ENCODE measurements around the gene XPNPEP2.

XPNPEP2 gene, protein sequence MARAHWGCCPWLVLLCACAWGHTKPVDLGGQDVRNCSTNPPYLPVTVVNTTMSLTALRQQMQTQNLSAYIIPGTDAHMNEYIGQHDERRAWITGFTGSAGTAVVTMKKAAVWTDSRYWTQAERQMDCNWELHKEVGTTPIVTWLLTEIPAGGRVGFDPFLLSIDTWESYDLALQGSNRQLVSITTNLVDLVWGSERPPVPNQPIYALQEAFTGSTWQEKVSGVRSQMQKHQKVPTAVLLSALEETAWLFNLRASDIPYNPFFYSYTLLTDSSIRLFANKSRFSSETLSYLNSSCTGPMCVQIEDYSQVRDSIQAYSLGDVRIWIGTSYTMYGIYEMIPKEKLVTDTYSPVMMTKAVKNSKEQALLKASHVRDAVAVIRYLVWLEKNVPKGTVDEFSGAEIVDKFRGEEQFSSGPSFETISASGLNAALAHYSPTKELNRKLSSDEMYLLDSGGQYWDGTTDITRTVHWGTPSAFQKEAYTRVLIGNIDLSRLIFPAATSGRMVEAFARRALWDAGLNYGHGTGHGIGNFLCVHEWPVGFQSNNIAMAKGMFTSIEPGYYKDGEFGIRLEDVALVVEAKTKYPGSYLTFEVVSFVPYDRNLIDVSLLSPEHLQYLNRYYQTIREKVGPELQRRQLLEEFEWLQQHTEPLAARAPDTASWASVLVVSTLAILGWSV

DNA sequence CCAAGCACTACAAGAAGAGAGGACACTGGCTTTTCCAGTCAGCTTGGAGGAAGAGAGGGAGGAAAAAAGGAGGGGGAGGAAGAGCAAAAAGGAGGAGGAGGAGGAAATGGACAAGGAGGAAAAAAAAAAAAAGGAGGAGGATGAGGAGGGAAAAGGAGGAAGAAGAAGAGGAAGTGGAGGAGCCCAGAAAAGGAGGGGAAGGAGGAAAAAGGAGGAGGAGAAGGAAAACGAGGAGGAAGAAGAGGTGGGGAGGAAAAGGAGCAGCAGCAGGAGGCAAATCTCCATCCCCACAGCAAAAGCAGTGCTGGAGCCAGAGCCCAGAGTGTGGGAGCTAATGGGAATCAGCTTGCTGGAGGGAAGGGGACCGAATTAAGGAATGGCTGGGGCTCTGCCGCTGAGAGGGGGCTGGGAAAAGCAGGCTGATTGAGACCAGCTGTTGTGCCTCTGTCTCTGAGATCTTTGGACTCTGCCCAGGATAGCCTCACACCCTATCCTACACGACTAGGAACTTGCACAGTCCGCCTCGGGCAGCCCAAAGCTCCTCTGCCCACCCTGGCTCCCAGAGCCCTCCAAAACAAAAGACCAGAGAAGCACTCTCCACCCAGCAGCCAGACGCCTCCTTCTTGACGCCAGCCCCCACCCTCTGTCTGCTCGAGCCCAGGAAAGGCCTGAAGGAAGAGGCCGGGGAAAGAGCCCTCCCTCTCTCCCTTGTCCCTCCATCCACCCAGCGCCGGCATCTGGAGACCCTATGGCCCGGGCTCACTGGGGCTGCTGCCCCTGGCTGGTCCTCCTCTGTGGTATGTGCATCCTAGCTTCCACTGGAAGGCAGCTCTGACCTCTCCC is at the start of gene XPNPEP2:
Gene XPNPEP2 (plus strand): TSS at position 514 of the 843 bp plus-strand sequence. CDS start 235 bp downstream, at position 749.
- no peak for DNase-seq (ENCODE audit: low read depth)
- H3K4me3 ChIP-seq (ENCODE audit: low read depth, low read length), result no peak within 1 kb of the TSS
- TF ChIP-seq MYC (IDR thresholded peaks at IDR 0.05; ENCODE audit: low read depth, low read length) (no peak), POLR2A (IDR thresholded peaks at IDR 0.05; ENCODE audit: extremely low read depth, insufficient read length) (no peak)
- TF ChIP-seq, protein P1, sequence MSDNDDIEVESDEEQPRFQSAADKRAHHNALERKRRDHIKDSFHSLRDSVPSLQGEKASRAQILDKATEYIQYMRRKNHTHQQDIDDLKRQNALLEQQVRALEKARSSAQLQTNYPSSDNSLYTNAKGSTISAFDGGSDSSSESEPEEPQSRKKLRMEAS (IDR thresholded peaks at IDR 0.05; ENCODE audit: low read depth, low read length), result no peak
- TF ChIP-seq, protein P2, sequence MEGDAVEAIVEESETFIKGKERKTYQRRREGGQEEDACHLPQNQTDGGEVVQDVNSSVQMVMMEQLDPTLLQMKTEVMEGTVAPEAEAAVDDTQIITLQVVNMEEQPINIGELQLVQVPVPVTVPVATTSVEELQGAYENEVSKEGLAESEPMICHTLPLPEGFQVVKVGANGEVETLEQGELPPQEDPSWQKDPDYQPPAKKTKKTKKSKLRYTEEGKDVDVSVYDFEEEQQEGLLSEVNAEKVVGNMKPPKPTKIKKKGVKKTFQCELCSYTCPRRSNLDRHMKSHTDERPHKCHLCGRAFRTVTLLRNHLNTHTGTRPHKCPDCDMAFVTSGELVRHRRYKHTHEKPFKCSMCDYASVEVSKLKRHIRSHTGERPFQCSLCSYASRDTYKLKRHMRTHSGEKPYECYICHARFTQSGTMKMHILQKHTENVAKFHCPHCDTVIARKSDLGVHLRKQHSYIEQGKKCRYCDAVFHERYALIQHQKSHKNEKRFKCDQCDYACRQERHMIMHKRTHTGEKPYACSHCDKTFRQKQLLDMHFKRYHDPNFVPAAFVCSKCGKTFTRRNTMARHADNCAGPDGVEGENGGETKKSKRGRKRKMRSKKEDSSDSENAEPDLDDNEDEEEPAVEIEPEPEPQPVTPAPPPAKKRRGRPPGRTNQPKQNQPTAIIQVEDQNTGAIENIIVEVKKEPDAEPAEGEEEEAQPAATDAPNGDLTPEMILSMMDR (IDR thresholded peaks at IDR 0.05; ENCODE audit: low read depth, low read length), result no peak

DNA sequence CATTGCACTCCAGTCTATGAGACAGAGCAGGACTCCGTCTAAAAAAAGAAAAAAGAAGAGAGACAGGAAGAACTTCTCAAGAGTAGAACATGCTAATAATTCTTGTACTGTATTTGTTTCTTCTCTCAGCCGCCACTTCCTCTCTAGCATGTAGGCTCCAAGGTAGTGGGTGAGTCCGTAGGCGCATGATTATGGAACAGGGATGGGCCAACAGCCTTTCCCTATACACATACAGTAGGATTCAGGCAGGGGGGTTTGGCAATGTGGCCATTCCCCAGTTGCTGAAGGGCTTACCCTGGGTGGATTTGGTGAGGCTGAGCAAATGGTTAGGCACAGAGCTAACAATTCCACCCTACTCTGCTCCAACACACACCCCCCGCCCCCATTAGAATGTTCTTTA is 49.0 kb upstream of the XPNPEP2 start:
- TF ChIP-seq MYC (IDR thresholded peaks at IDR 0.05; ENCODE audit: low read depth, low read length) (no peak), POLR2A (IDR thresholded peaks at IDR 0.05; ENCODE audit: extremely low read depth, insufficient read length) (no peak)
- TF ChIP-seq, protein P2 (IDR thresholded peaks at IDR 0.05; ENCODE audit: low read depth, low read length), result no peak
- TF ChIP-seq, protein P1 (IDR thresholded peaks at IDR 0.05; ENCODE audit: low read depth, low read length), result no peak
- DNase-seq (ENCODE audit: low read depth), result no peak
- no peak overlapping the region for H3K4me3 ChIP-seq (ENCODE audit: low read depth, low read length)

DNA sequence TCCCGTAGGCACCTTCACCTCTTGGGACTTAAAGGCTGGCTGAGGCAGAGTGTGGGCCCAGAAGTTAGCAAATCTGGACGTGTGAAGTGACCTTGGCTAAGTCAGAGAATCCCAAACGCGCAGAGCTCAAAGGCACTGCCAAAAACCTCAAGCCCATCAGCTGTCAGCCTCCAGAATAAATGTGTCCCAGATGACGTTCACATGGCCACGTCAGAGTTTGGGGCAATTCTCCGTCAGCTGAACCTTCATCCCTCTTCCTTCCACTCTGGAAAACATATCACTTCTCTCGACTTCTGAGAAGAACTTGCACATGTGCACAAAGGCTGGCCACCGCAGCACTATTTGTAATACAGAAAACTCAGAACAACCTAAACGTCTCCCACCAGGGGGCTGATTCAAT is 48.3 kb upstream of the XPNPEP2 start:
- TF ChIP-seq MYC (IDR thresholded peaks at IDR 0.05; ENCODE audit: low read depth, low read length), result no peak
- no peak for TF ChIP-seq POLR2A (IDR thresholded peaks at IDR 0.05; ENCODE audit: extremely low read depth, insufficient read length)
- TF ChIP-seq, protein P1 (IDR thresholded peaks at IDR 0.05; ENCODE audit: low read depth, low read length), result no peak
- TF ChIP-seq, protein P2 (IDR thresholded peaks at IDR 0.05; ENCODE audit: low read depth, low read length), result no peak
- no peak for DNase-seq (ENCODE audit: low read depth)
- H3K4me3 ChIP-seq (ENCODE audit: low read depth, low read length), result no peak overlapping the region

DNA sequence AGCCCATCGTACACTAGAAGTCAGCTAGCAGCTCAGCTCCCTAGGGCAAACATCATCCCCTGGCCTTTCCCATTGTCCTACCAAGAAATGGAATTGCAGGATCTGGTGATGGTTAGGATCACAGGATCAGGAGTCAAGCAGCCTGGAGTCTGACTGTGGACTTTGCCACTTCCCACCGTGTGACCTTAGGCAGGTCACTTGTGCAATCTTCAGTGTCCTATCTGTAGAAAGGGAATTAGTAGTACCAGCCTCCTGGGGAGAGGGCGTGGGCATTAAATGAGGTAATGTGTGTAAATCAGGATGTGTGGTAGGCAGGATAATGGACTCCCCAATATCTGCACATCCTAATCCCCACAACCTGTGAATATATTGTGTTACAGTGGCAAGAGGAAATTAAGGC is 45.4 kb upstream of the XPNPEP2 start:
- DNase-seq (ENCODE audit: low read depth), result no peak
- TF ChIP-seq, protein P1 (IDR thresholded peaks at IDR 0.05; ENCODE audit: low read depth, low read length), result no peak
- TF ChIP-seq MYC (IDR thresholded peaks at IDR 0.05; ENCODE audit: low read depth, low read length), result no peak
- TF ChIP-seq, protein P2 (IDR thresholded peaks at IDR 0.05; ENCODE audit: low read depth, low read length), result no peak
- H3K4me3 ChIP-seq (ENCODE audit: low read depth, low read length), result no peak overlapping the region

DNA sequence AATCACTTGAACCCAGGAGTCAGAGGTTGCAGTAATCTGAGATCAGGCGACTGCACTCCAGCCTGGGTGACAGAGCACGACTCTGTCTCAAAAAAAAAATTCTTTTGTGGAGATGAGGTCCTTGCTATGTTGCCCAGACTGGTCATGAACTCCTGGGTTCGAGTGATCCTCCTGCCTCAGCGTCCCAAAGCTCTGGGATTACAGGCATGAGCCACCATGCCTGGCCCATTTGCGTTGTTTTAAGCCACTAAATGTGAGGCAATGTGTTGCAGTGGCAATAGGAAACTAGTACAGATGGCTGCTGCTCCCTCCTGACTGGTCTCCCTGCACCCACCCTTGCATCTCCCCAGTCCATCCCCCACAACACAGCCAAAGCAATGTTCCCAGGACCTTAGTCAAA is 44.0 kb upstream of the XPNPEP2 start:
- TF ChIP-seq MYC (IDR thresholded peaks at IDR 0.05; ENCODE audit: low read depth, low read length) (no peak), POLR2A (IDR thresholded peaks at IDR 0.05; ENCODE audit: extremely low read depth, insufficient read length) (no peak)
- TF ChIP-seq, protein P1 (IDR thresholded peaks at IDR 0.05; ENCODE audit: low read depth, low read length), result no peak
- TF ChIP-seq, protein P2 (IDR thresholded peaks at IDR 0.05; ENCODE audit: low read depth, low read length), result no peak
- DNase-seq (ENCODE audit: low read depth), result no peak
- H3K4me3 ChIP-seq (ENCODE audit: low read depth, low read length), result no peak overlapping the region

All from NB4 (cell line).